ENCODE results near the gene CPT1A.

CPT1A gene

GRCh38 chr11:68763181-68763721 lies 78.5 kb downstream of the CPT1A start:
- H3K27ac ChIP-seq: no peak overlapping the region
- no peak for TF ChIP-seq CTCF (conservative IDR thresholded peaks at IDR 0.05)
- TF ChIP-seq ZFX (IDR thresholded peaks at IDR 0.05): no peak

GRCh38 chr11:68762481-68762880 lies 79.2 kb downstream of the CPT1A start:
- H3K27ac ChIP-seq: no peak overlapping the region
- TF ChIP-seq CTCF (conservative IDR thresholded peaks at IDR 0.05) (no peak), ZFX (IDR thresholded peaks at IDR 0.05) (no peak)

GRCh38 chr11:68761801-68762200 lies 79.9 kb downstream of the CPT1A start:
- no peak for TF ChIP-seq CTCF (conservative IDR thresholded peaks at IDR 0.05)
- no peak for TF ChIP-seq ZFX (IDR thresholded peaks at IDR 0.05)
- H3K27ac ChIP-seq: no peak overlapping the region

GRCh38 chr11:68759991-68760390 lies 81.7 kb downstream of the CPT1A start:
- H3K27ac ChIP-seq: no peak overlapping the region
- TF ChIP-seq CTCF (conservative IDR thresholded peaks at IDR 0.05): no peak
- no peak for TF ChIP-seq ZFX (IDR thresholded peaks at IDR 0.05)

- H3K27ac ChIP-seq: no peak overlapping the region
- TF ChIP-seq CTCF (conservative IDR thresholded peaks at IDR 0.05) (no peak), ZFX (IDR thresholded peaks at IDR 0.05) (no peak)
Measured at GRCh38 chr11:68757711-68758110, 84.0 kb downstream of the CPT1A start.

DNA sequence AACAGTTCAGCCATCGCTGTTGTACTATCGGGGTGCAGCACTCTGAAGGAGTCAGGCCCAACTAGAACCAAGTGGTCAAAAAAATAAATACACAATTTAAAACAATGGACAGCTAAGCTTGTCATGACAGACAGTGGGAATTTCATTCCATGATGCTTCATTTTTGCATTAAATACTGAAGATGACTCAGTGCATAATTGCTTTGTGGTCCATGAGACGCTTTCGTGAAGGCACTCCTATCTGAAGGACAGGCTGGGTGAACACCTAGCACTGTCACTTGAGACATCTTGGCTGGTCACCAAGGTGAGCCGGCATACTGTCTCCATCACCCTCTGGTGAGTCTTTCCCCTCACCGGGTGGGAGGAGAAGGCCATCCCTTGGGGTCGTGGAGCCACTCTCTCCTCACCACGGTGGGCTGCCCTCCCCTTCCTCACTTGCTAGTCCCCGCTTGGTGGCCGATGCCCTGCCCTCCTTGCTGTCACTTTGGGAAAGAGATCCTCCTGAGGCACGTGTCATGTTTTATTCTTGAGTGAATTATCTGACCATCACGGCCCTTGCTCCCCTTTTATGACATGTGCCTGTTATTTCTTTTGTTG lies 85.4 kb downstream of the CPT1A start:
- H3K27ac ChIP-seq: no peak overlapping the region
- TF ChIP-seq ZFX (IDR thresholded peaks at IDR 0.05): no peak
- TF ChIP-seq CTCF (conservative IDR thresholded peaks at IDR 0.05): no peak

DNA sequence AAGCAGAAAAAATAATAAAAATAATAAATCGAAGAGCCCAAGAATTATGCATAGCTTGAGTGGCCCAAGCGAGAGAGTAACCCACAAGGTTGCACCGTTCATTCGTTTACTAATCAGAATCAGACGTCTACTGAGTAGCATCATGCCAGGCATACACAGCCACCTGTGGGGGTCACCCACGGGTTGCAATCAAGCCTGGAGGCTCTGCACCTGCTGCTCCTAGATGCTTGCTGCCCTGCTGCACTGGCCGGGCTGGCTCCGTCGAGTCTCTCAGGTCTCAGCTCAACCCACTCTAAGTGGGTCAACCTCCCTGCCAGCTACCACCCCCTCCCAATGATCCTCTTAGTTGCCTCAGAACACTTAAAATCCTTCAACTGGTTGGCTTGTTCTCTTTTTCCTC lies 88.4 kb downstream of the CPT1A start:
- TF ChIP-seq CTCF (conservative IDR thresholded peaks at IDR 0.05) (no peak), ZFX (IDR thresholded peaks at IDR 0.05) (no peak)
- H3K27ac ChIP-seq: no peak overlapping the region

Data from C4-2B (cell line).